ENCODE measurements around the gene PTK6. TPM values are rescaled to one million over a fixed set of nuclear protein-coding genes. Genes with fewer than 3 reads are reported as not detected.

The PTK6 gene
- total and polyA plus RNA-seq, 2 donors (not counting 1 experiment from before 2014, with no cell fraction given) = 0.86 to 2.3 TPM

DNA sequence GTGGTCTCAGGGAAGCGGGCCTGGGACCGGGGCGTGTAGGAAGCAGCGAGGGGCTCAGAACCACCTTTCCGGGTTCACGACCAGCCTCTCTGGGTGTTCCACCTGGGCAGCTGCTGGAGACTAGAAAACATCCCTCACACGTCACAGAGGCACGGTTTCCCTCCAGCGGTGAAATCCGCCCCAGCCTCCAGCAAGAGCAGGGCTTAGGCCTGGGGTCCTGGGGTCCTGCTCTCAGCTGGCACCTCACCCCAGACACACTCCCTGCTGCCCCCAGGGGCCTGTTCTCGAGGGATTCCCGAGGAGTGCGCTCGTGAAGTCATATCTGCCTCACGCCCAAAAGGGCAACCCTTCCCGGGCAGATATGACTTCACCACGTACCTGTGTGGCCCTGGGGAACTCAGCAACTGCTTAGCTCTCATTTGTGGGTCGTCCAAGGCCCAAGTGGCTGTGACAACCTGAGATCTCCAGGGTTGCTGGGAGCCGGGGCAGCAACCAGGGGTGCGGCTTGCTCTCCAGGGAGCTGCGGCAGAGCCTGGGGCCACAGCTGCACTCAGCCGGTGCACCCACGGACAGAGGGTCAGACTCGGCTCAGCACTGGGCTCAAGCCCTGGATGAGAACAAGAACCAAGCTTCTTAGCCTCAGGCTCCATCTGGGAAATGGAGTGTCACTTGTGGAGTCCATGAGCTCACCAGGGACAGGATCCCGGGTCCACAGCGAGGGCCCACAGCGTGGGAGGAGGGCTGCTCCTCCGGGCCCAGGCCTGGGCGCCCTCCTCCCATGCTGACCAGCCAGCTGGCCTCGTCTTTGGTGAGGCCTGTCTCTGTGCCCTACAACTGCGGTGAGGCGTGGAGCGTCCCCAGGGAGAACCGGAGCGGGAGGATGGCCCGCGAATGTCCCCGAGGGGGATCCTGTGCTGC is 17.4 kb upstream of the PTK6 start:
- Mint-ChIP-seq H3K4me1 (peaks cover 40% of the 10 kb centered on the region), H3K9me3 (ENCODE audit: insufficient read depth) (no peaks in the 10 kb centered on the region), H3K4me3 (peak overlapping the region; percentile 86), H3K27ac (peak overlapping the region; percentile 92), H3K27me3 (no peaks in the 10 kb centered on the region)
- intact Hi-C loops (cut with micrococcal nuclease) = loop anchor here (1.0 kb wide), 2 partner anchors 13 to 20 kb away; partner anchors contain the start of gene HELZ2
- peak overlapping the region; percentile 79 to 88 for H3K27ac ChIP-seq (ENCODE audit: low read length in 2 of 2)
- peaks cover 0 to 3% of the 10 kb centered on the region in 2 experiments for H3K36me3 ChIP-seq (replicated peaks in 1 of 2; ENCODE audit: control extremely low read depth in 1 of 2, control insufficient read depth in 1 of 2, extremely low read depth in 1 of 2, insufficient read depth in 2 of 2, low read length in 1 of 2)
- no peaks in the 10 kb centered on the region for H3K79me2 ChIP-seq (ENCODE audit: control insufficient read depth, insufficient read depth, low read length)
- DNase-seq = peak; percentile 80
- H3K27me3 ChIP-seq (replicated peaks in 1 of 4; ENCODE audit: control extremely low read depth in 1 of 4, control insufficient read depth in 3 of 4, insufficient read depth in 4 of 4, low read length in 3 of 4) = peaks cover 0 to 1% (median 0%) of the 10 kb centered on the region in 4 experiments
- H3K9ac ChIP-seq (ENCODE audit: low read length) = peak overlapping the region; percentile 77
- H3K9me3 ChIP-seq (ENCODE audit: control extremely low read depth in 1 of 3, control insufficient read depth in 2 of 3, insufficient read depth in 1 of 3, low read length in 2 of 3) = peaks cover 0 to 11% (median 0%) of the 10 kb centered on the region in 3 donors
- peak overlapping the region; percentile 92 for H3K4me2 ChIP-seq (replicated peaks; ENCODE audit: low read depth, low read length, poor library complexity, severe bottlenecking)
- H4K20me1 ChIP-seq (ENCODE audit: control insufficient read depth, insufficient read depth, low read length, poor library complexity, severe bottlenecking) = peaks cover 7% of the 10 kb centered on the region
- peaks cover 29 to 45% of the 10 kb centered on the region in 2 donors for H3K4me1 ChIP-seq (ENCODE audit: control insufficient read depth in 2 of 2, insufficient read depth in 2 of 2, low read length in 2 of 2)
- ATAC-seq (ENCODE audit: low read depth) = peak; percentile 6
- peak overlapping the region in 4 of 5 experiments; percentile 63 to 89 (median 76) for H3K4me3 ChIP-seq (ENCODE audit: control extremely low read depth in 1 of 5, extremely low read depth in 1 of 5, insufficient read depth in 1 of 5, low read depth in 2 of 5, low read length in 4 of 5)
- no peak for TF ChIP-seq EZH2 (IDR thresholded peaks at IDR 0.05; ENCODE audit: borderline replicate concordance, insufficient read depth, low read depth, low read length, poor library complexity, severe bottlenecking)
- ChIA-PET POLR2A (interaction anchor here (0.6 to 2.6 kb wide), 8 partner anchors 10 to 87 kb away, joined by 3 to 16 read pairs (median 4); no protein-coding TSS in a partner anchor), CTCF (interaction anchor here (1.0 to 2.5 kb wide), 4 partner anchors 13 to 87 kb away, joined by 3 to 16 read pairs (median 6); partner anchors contain the start of gene PTK6)
- peak overlapping the region; percentile 31 for H2AFZ ChIP-seq (ENCODE audit: insufficient read depth, low read depth, low read length, poor library complexity, severe bottlenecking)
- 47% methylated on average over 35 of the region's 38 CpGs for WGBS (ENCODE audit: insufficient coverage)

DNA sequence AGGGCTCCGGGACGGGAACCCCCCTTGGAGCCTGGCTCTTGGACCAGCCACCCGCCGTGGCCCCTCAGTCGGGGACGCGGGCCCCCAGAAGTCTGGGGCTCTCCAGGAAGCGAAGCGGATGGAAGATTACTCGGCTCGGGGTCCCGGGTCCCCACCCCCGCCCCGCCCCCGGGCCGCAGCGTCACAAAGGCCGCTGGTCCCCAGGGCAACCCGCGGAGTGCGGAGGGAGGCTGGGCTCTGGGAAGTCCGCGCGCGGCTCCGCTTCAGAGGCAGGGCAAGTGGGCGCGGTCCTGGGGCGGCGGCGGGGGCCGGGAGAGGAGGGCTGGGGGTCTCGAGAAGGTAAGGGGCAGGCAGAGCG is 16.7 kb upstream of the PTK6 start, which contains the start of gene FNDC11:
Gene FNDC11, plus strand, starts transcription at position 227 of the 358 bp plus-strand sequence. CDS start 1,505 bp downstream, outside the sequence.
- Histone ChIP-seq H2AFZ (ENCODE audit: insufficient read depth, low read depth, low read length, poor library complexity, severe bottlenecking) (peak within 1 kb of the TSS; percentile 31), H4K20me1 (ENCODE audit: control insufficient read depth, insufficient read depth, low read length, poor library complexity, severe bottlenecking) (peaks cover 7% of the 10 kb centered on the region), H3K4me2 (replicated peaks; ENCODE audit: low read depth, low read length, poor library complexity, severe bottlenecking) (peak within 1 kb of the TSS; percentile 92), H3K36me3 (replicated peaks in 1 of 2; ENCODE audit: control extremely low read depth in 1 of 2, control insufficient read depth in 1 of 2, extremely low read depth in 1 of 2, insufficient read depth in 2 of 2, low read length in 1 of 2) (peaks cover 0 to 3% of the 10 kb centered on the region in 2 experiments), H3K9me3 (ENCODE audit: control extremely low read depth in 1 of 3, control insufficient read depth in 2 of 3, insufficient read depth in 1 of 3, low read length in 2 of 3) (peaks cover 0 to 11% (median 0%) of the 10 kb centered on the region in 3 donors), H3K4me3 (ENCODE audit: control extremely low read depth in 1 of 5, extremely low read depth in 1 of 5, insufficient read depth in 1 of 5, low read depth in 2 of 5, low read length in 4 of 5) (peak within 1 kb of the TSS; percentile 7 to 89 (median 75)), H3K27me3 (replicated peaks in 1 of 4; ENCODE audit: control extremely low read depth in 1 of 4, control insufficient read depth in 3 of 4, insufficient read depth in 4 of 4, low read length in 3 of 4) (peaks cover 0 to 4% (median 0%) of the 10 kb centered on the region in 4 experiments), H3K9ac (ENCODE audit: low read length) (peak within 1 kb of the TSS; percentile 77), H3K4me1 (ENCODE audit: control insufficient read depth in 2 of 2, insufficient read depth in 2 of 2, low read length in 2 of 2) (peaks cover 32 to 45% of the 10 kb centered on the region in 2 donors), H3K79me2 (ENCODE audit: control insufficient read depth, insufficient read depth, low read length) (no peaks in the 10 kb centered on the region), H3K27ac (ENCODE audit: low read length in 2 of 2) (peak within 1 kb of the TSS; percentile 79 to 88)
- ATAC-seq (ENCODE audit: low read depth) (peak; percentile 32), DNase-seq (no peak)
- H3K27ac Mint-ChIP-seq = peak within 1 kb of the TSS; percentile 92
- intact Hi-C loops (cut with micrococcal nuclease) = loop anchor here (1.0 to 2.0 kb wide), 6 partner anchors 12 to 88 kb away; partner anchors contain the start of genes HELZ2 and PPDPF
- no peaks in the 10 kb centered on the region for H3K9me3 Mint-ChIP-seq (ENCODE audit: insufficient read depth)
- TF ChIP-seq EZH2 (IDR thresholded peaks at IDR 0.05; ENCODE audit: borderline replicate concordance, insufficient read depth, low read depth, low read length, poor library complexity, severe bottlenecking) = no peak
- TF ChIP-seq, protein P1, sequence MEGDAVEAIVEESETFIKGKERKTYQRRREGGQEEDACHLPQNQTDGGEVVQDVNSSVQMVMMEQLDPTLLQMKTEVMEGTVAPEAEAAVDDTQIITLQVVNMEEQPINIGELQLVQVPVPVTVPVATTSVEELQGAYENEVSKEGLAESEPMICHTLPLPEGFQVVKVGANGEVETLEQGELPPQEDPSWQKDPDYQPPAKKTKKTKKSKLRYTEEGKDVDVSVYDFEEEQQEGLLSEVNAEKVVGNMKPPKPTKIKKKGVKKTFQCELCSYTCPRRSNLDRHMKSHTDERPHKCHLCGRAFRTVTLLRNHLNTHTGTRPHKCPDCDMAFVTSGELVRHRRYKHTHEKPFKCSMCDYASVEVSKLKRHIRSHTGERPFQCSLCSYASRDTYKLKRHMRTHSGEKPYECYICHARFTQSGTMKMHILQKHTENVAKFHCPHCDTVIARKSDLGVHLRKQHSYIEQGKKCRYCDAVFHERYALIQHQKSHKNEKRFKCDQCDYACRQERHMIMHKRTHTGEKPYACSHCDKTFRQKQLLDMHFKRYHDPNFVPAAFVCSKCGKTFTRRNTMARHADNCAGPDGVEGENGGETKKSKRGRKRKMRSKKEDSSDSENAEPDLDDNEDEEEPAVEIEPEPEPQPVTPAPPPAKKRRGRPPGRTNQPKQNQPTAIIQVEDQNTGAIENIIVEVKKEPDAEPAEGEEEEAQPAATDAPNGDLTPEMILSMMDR (IDR thresholded peaks at IDR 0.05) = no peak
- ChIA-PET POLR2A (interaction anchor here (1.1 to 2.6 kb wide), 6 partner anchors 11 to 88 kb away, joined by 3 to 16 read pairs (median 7); no protein-coding TSS in a partner anchor), CTCF (interaction anchor here (1.0 to 2.5 kb wide), 3 partner anchors 14 to 88 kb away, joined by 4 to 16 read pairs (median 7); partner anchors contain the start of gene PTK6)
- no peaks in the 10 kb centered on the region for H3K27me3 Mint-ChIP-seq
- under 1% methylated on average over 26 of the region's 34 CpGs for WGBS (ENCODE audit: insufficient coverage)
- H3K4me3 Mint-ChIP-seq = peak within 1 kb of the TSS; percentile 86
- peaks cover 45% of the 10 kb centered on the region for H3K4me1 Mint-ChIP-seq
